H9 (cell line): ENCODE data around the gene ASB18. TPM values are rescaled to one million over a fixed set of nuclear protein-coding genes. Genes with fewer than 3 reads are reported as not detected.

Experiments
- DNase-seq: peaks from one replicate; pipeline ENCODE4 v3.0.0-alpha.2; 2017
- H2AFZ ChIP-seq: one replicate; pipeline ENCODE4 v1.6.1; 2013; ENCODE audit warnings: mild to moderate bottlenecking, low read length, control low read depth, moderate library complexity
- H2AK5ac ChIP-seq: 2 replicates; pipeline ENCODE4 v1.6.1; 2013; ENCODE audit warnings: low read length, control low read depth, mixed read lengths; ENCODE audit not compliant: insufficient read length
- H2BK120ac ChIP-seq: one replicate; pipeline ENCODE4 v1.6.1; 2013; ENCODE audit warnings: low read depth, mild to moderate bottlenecking, low read length, control low read depth, inconsistent platforms; ENCODE audit not compliant: poor library complexity, severe bottlenecking
- H2BK12ac ChIP-seq: 2 replicates; pipeline ENCODE4 v1.6.1; 2013; ENCODE audit warnings: low read length, control low read depth, mixed read lengths, low read depth; ENCODE audit not compliant: insufficient read length
- H2BK15ac ChIP-seq: 2 replicates; pipeline ENCODE4 v1.6.1; 2013; ENCODE audit warnings: low read depth, low read length, control low read depth
- H2BK20ac ChIP-seq: one replicate; pipeline ENCODE4 v1.6.1; 2013; ENCODE audit warnings: low read depth, mild to moderate bottlenecking, low read length, control low read depth, inconsistent platforms; ENCODE audit not compliant: poor library complexity, severe bottlenecking
- H2BK5ac ChIP-seq: 2 replicates; pipeline ENCODE4 v1.6.1; 2013; ENCODE audit warnings: low read length, control low read depth, mixed read lengths; ENCODE audit not compliant: insufficient read length
- H3K14ac ChIP-seq: 2 replicates; pipeline ENCODE4 v1.6.1; 2013; ENCODE audit warnings: low read length, control low read depth; ENCODE audit not compliant: insufficient read depth
- H3K18ac ChIP-seq: 2 replicates; pipeline ENCODE4 v1.6.1; 2013; ENCODE audit warnings: low read depth, mild to moderate bottlenecking, mixed read lengths, low read length, control low read depth; ENCODE audit not compliant: insufficient read length
- H3K23ac ChIP-seq: 2 replicates; pipeline ENCODE4 v1.6.1; 2013; ENCODE audit warnings: low read length, control low read depth, mixed read lengths, low read depth; ENCODE audit not compliant: insufficient read length
- H3K23me2 ChIP-seq: 2 replicates; pipeline ENCODE4 v1.6.1; 2013; ENCODE audit warnings: low read depth, mild to moderate bottlenecking, mixed read lengths, low read length, control low read depth; ENCODE audit not compliant: insufficient read length, poor library complexity, severe bottlenecking
- H3K27ac ChIP-seq: 2 replicates; pipeline ENCODE4 v1.5.1; 2013; ENCODE audit warnings: low read length, control low read depth, mixed read lengths, low read depth; ENCODE audit not compliant: insufficient read length
- H3K27me3 ChIP-seq: 2 replicates; pipeline ENCODE4 v1.6.1; 2013; ENCODE audit warnings: low read length, control low read depth, inconsistent platforms; ENCODE audit not compliant: insufficient read depth
- H3K4ac ChIP-seq: 2 replicates; pipeline ENCODE4 v1.6.1; 2013; ENCODE audit warnings: low read depth, mild to moderate bottlenecking, control low read depth, inconsistent platforms, low read length, moderate library complexity
- H3K4me1 ChIP-seq: 2 replicates; pipeline ENCODE4 v1.6.1; 2013; ENCODE audit warnings: low read length, control low read depth, inconsistent platforms; ENCODE audit not compliant: insufficient read depth
- H3K4me2 ChIP-seq: 2 replicates; pipeline ENCODE4 v1.6.1; 2013; ENCODE audit warnings: low read length, control low read depth, mixed read lengths; ENCODE audit not compliant: insufficient read length, insufficient read depth
- H3K56ac ChIP-seq: 2 replicates; pipeline ENCODE4 v1.6.1; 2013; ENCODE audit warnings: low read depth, mild to moderate bottlenecking, mixed read lengths, low read length, control low read depth; ENCODE audit not compliant: insufficient read length
- H3K79me1 ChIP-seq: 2 replicates; pipeline ENCODE4 v1.6.1; 2013; ENCODE audit warnings: low read depth, mild to moderate bottlenecking, moderate library complexity, low read length, control low read depth, inconsistent platforms; ENCODE audit not compliant: insufficient read depth, poor library complexity, severe bottlenecking
- H3K79me2 ChIP-seq: 2 replicates; pipeline ENCODE4 v1.6.1; 2013; ENCODE audit warnings: low read length, control low read depth, inconsistent platforms; ENCODE audit not compliant: insufficient read depth
- H3K9ac ChIP-seq: 2 replicates; pipeline ENCODE4 v1.6.1; 2013; ENCODE audit warnings: low read length, control low read depth, mixed read lengths; ENCODE audit not compliant: insufficient read length; ENCODE audit errors: extremely low read depth
- H3K9me3 ChIP-seq: one replicate; pipeline ENCODE4 v1.6.1; 2013; ENCODE audit warnings: low read depth, low read length, inconsistent platforms; ENCODE audit not compliant: control insufficient read depth
- H3T11ph ChIP-seq: one replicate; pipeline ENCODE4 v1.6.1; 2013; ENCODE audit warnings: mild to moderate bottlenecking, low read length, control low read depth, inconsistent platforms
- H4K20me1 ChIP-seq: one replicate; pipeline ENCODE4 v1.6.1; 2013; ENCODE audit not compliant: control insufficient read depth, insufficient read length, insufficient read depth
- H4K5ac ChIP-seq: 2 replicates; pipeline ENCODE4 v1.6.1; 2013; ENCODE audit warnings: low read depth, mild to moderate bottlenecking, mixed read lengths, low read length, control low read depth; ENCODE audit not compliant: insufficient read length
- H4K8ac ChIP-seq: replicated peaks from 2 replicates; pipeline ENCODE4 v1.6.1; 2013; ENCODE audit warnings: low read length, control low read depth, mixed read lengths, low read depth; ENCODE audit not compliant: insufficient read length
- H4K91ac ChIP-seq: 2 replicates; pipeline ENCODE4 v1.6.1; 2013; ENCODE audit warnings: low read depth, mild to moderate bottlenecking, moderate library complexity, mixed read lengths, low read length, control low read depth; ENCODE audit not compliant: insufficient read length
- H3K27ac Mint-ChIP-seq, 3 experiments: 2 replicates in 2 of 3; 3 replicates in 1 of 3; pipeline ENCODE4 v1.8.0; 2020 to 2021; ENCODE audit warnings: mixed read lengths in 3 of 3, mild to moderate bottlenecking in 1 of 3, moderate library complexity in 1 of 3
- H3K27me3 Mint-ChIP-seq: 2 replicates; pipeline ENCODE4 v1.8.0; 2021; ENCODE audit warnings: low read depth, mild to moderate bottlenecking, moderate library complexity, mixed read lengths
- H3K36me3 Mint-ChIP-seq, 3 experiments: 2 replicates in 2 of 3; 3 replicates in 1 of 3; pipeline ENCODE4 v1.8.0; 2020 to 2021; ENCODE audit warnings: low read depth in 3 of 3, mixed read lengths in 3 of 3; ENCODE audit not compliant: insufficient read depth in 1 of 3
- H3K4me1 Mint-ChIP-seq, 2 experiments: 2 replicates each; pipeline ENCODE4 v1.8.0; 2020; ENCODE audit warnings: mixed read lengths in 2 of 2
- H3K4me3 Mint-ChIP-seq, 2 experiments: 2 replicates in 1 of 2; 3 replicates in 1 of 2; pipeline ENCODE4 v1.8.0; 2020 to 2021; ENCODE audit warnings: mild to moderate bottlenecking in 2 of 2, mixed read lengths in 2 of 2, moderate library complexity in 1 of 2
- H3K9me3 Mint-ChIP-seq, 2 experiments: 2 replicates in 1 of 2; 3 replicates in 1 of 2; pipeline ENCODE4 v1.8.0; 2020; ENCODE audit warnings: mild to moderate bottlenecking in 2 of 2, mixed read lengths in 2 of 2, moderate library complexity in 1 of 2
- CTCF ChIP-seq: fragments of 200-600 bp; sonication (generic); conservative IDR thresholded peaks from 3 replicates; pipeline ENCODE4 v1.8.0; 2021; ENCODE audit warnings: antibody characterized with exemption, mild to moderate bottlenecking
- WGBS: extraction: QIAGEN DNeasy Blood & Tissue Kit; methylation state at CpG from one replicate; pipeline ENCODE4 v1.1.7; 2013; ENCODE audit warnings: missing lambda C conversion rate, low lambda C conversion rate, mixed read lengths; ENCODE audit not compliant: insufficient read length; ENCODE audit errors: extremely low coverage; 5-methylcytosine and 5-hydroxymethylcytosine counted together
- total RNA-seq: library from RNA; stranded (reverse); gene quantifications from 2 replicates; pipeline ENCODE4 v1.2.1, GENCODE V29; 2021

Gene ASB18
- total RNA-seq, 1 experiment from 2014 or later = not detected

DNA sequence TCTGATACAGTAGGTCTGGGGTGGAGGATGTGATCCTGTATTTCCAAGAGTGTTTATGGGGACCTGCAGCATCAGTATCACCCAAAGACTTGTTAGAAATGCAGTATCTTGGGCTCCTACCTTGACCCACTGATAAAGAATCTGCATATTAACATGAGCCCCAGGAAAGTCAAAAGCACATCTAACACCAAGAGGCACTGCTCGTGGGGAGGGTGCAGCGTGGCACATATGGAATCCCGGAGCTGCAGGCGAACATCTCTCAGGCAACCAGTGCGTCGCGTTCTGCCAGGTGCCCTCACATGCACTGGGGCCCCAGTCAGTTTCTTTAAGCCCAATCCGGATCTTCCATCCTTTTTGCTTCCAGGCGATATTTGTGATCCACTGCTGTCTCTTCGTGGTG is 41.3 kb upstream of the ASB18 start:
- Histone ChIP-seq H3K14ac (no peak overlapping the region), H2BK20ac (no peak overlapping the region), H3K56ac (no peak overlapping the region), H3K9me3 (no peaks in the 10 kb centered on the region), H3K23ac (no peak overlapping the region), H3K4ac (no peak overlapping the region), H3K23me2 (no peaks in the 10 kb centered on the region), H2AK5ac (no peak overlapping the region), H3K4me1 (peaks cover 10% of the 10 kb centered on the region; the same call in 1 of the 2 replicates), H3K27ac (no peak overlapping the region), H4K5ac (no peak overlapping the region), H3K27me3 (no peaks in the 10 kb centered on the region), H3T11ph (no peak overlapping the region), H2BK5ac (no peak overlapping the region), H4K91ac (no peak overlapping the region), H3K79me1 (no peaks in the 10 kb centered on the region), H4K8ac (no peak overlapping the region), H4K20me1 (no peaks in the 10 kb centered on the region), H2BK12ac (no peak overlapping the region), H3K79me2 (no peaks in the 10 kb centered on the region), H3K18ac (no peak overlapping the region), H2AFZ (no peak overlapping the region), H2BK120ac (no peak overlapping the region), H2BK15ac (no peak overlapping the region), H3K4me2 (no peak overlapping the region), H3K9ac (no peak overlapping the region)
- no peaks in the 10 kb centered on the region for H3K36me3 Mint-ChIP-seq
- no peak for DNase-seq
- H3K4me3 Mint-ChIP-seq = no peak overlapping the region
- H3K27ac Mint-ChIP-seq = no peak overlapping the region
- H3K4me1 Mint-ChIP-seq = peaks cover 17% of the 10 kb centered on the region in 2 experiments
- TF ChIP-seq CTCF = no peak
- H3K9me3 Mint-ChIP-seq = no peaks in the 10 kb centered on the region
- no CpG with 5 or more reads among the region's 10 CpGs for WGBS
- H3K27me3 Mint-ChIP-seq = peaks cover 6% of the 10 kb centered on the region
